ENCODE data around the gene GSDME. TPM values are rescaled to one million over a fixed set of nuclear protein-coding genes. Genes with fewer than 3 reads are reported as not detected.

Gene GSDME
- total RNA-seq, 3 donors from 2014 or later (not counting 1 experiment from before 2014, with no cell fraction given) = 0.20 to 0.31 TPM; not detected in 1

GRCh38 chr7:24741679-24742505 lies 15.4 kb downstream of the GSDME start:
- no peak overlapping the region for H3K27ac Mint-ChIP-seq
- H3K27me3 Mint-ChIP-seq (ENCODE audit: low read depth in 2 of 2) = peaks cover 13 to 45% of the 10 kb centered on the region in 2 donors
- ATAC-seq = no peak
- no peaks in the 10 kb centered on the region for H3K27me3 ChIP-seq (ENCODE audit: control insufficient read depth, insufficient read depth, low read length)
- no peaks in the 10 kb centered on the region for H3K9me3 Mint-ChIP-seq
- no peak for DNase-seq
- no peaks in the 10 kb centered on the region for H3K4me1 ChIP-seq (ENCODE audit: control insufficient read depth, insufficient read depth, low read length)
- TF ChIP-seq CTCF (IDR thresholded peaks at IDR 0.05) = no peak
- WGBS (ENCODE audit: insufficient coverage) = 89% methylated on average over 11 of the region's 14 CpGs
- H3K4me1 Mint-ChIP-seq = no peaks in the 10 kb centered on the region
- H3K36me3 Mint-ChIP-seq = peaks cover 8% of the 10 kb centered on the region
- no peak overlapping the region for H3K4me3 ChIP-seq (ENCODE audit: low read length)
- intact Hi-C loops (cut with micrococcal nuclease) = no loop called here
- H3K27ac ChIP-seq (ENCODE audit: low read length) = no peak overlapping the region
- H3K36me3 ChIP-seq (ENCODE audit: control insufficient read depth, insufficient read depth, low read length) = no peaks in the 10 kb centered on the region
- no peaks in the 10 kb centered on the region for H3K9me3 ChIP-seq (ENCODE audit: control insufficient read depth, insufficient read depth, low read length)
- H3K4me3 Mint-ChIP-seq = no peak overlapping the region

- Histone ChIP-seq H3K4me1 (ENCODE audit: control insufficient read depth, insufficient read depth, low read length) (no peaks in the 10 kb centered on the region), H3K27me3 (ENCODE audit: control insufficient read depth, insufficient read depth, low read length) (no peaks in the 10 kb centered on the region), H3K36me3 (ENCODE audit: control insufficient read depth, insufficient read depth, low read length) (no peaks in the 10 kb centered on the region), H3K27ac (ENCODE audit: low read length) (no peak overlapping the region), H3K9me3 (ENCODE audit: control insufficient read depth, insufficient read depth, low read length) (no peaks in the 10 kb centered on the region), H3K4me3 (ENCODE audit: low read length) (no peak overlapping the region)
- Mint-ChIP-seq H3K4me1 (no peaks in the 10 kb centered on the region), H3K4me3 (no peak overlapping the region), H3K27ac (no peak overlapping the region), H3K9me3 (no peaks in the 10 kb centered on the region), H3K36me3 (peaks cover 8% of the 10 kb centered on the region), H3K27me3 (ENCODE audit: low read depth in 2 of 2) (peaks cover 13 to 55% of the 10 kb centered on the region in 2 donors)
- intact Hi-C loops (cut with micrococcal nuclease) = no loop called here
- no peak for TF ChIP-seq CTCF (IDR thresholded peaks at IDR 0.05)
- ATAC-seq (no peak), DNase-seq (no peak)
- 92% methylated on average over 9 of the region's 9 CpGs for WGBS (ENCODE audit: insufficient coverage)
These were observed 16.4 kb downstream of the GSDME start for GRCh38 chr7:24740871-24741270.

- ATAC-seq (no peak), DNase-seq (no peak)
- WGBS (ENCODE audit: insufficient coverage) = no CpG with 5 or more reads among the region's 1 CpG
- Histone ChIP-seq H3K36me3 (ENCODE audit: control insufficient read depth, insufficient read depth, low read length) (no peaks in the 10 kb centered on the region), H3K4me1 (ENCODE audit: control insufficient read depth, insufficient read depth, low read length) (no peaks in the 10 kb centered on the region), H3K27me3 (ENCODE audit: control insufficient read depth, insufficient read depth, low read length) (no peaks in the 10 kb centered on the region), H3K9me3 (ENCODE audit: control insufficient read depth, insufficient read depth, low read length) (no peaks in the 10 kb centered on the region), H3K4me3 (ENCODE audit: low read length) (no peak overlapping the region), H3K27ac (ENCODE audit: low read length) (no peak overlapping the region)
- intact Hi-C loops (cut with micrococcal nuclease) = no loop called here
- TF ChIP-seq CTCF (IDR thresholded peaks at IDR 0.05) = no peak
- Mint-ChIP-seq H3K36me3 (peaks cover 8% of the 10 kb centered on the region), H3K4me3 (no peak overlapping the region), H3K9me3 (no peaks in the 10 kb centered on the region), H3K4me1 (no peaks in the 10 kb centered on the region), H3K27ac (no peak overlapping the region), H3K27me3 (ENCODE audit: low read depth in 2 of 2) (peaks cover 16 to 63% of the 10 kb centered on the region in 2 donors)
These were observed 18.0 kb downstream of the GSDME start for GRCh38 chr7:24739306-24739705.
